K562 (cell line): ENCODE measurements around the gene NPAS2. TPM values are rescaled to one million over a fixed set of nuclear protein-coding genes. Genes with fewer than 3 reads are reported as not detected.

Experiments used
- ATAC-seq: fragments of 200-7000 bp; cut with Tn5 transposase; 3 replicates; pipeline ENCODE4 v1.9.1; 2020; ENCODE audit warnings: moderate library complexity
- BruUV-seq: library from RNA; stranded (reverse); fragments of 400-500 nt; replicated peaks from 2 replicates; lab custom pipeline; 2021; lab: Mats Ljungman, UMichigan
- CTCF ChIA-PET: fragments of 300-600 bp; formaldehyde crosslinking; extraction: SDS; loops from one replicate; lab custom pipeline; 2021; ENCODE audit warnings: low intra/inter-chr PET ratio; lab: Yijun Ruan, JAX
- POLR2A ChIA-PET: fragments of 300-600, 350-650 bp; sonication (Branson Sonifier 250); formaldehyde crosslinking; extraction: SDS; loops from one replicate; lab custom pipeline; 2021; ENCODE audit warnings: antibody characterized with exemption, inconsistent platforms; lab: Yijun Ruan, JAX
- DNase-seq, 4 experiments: peaks; one replicate each; pipeline versions ENCODE4 v3.0.0 to v3.0.0-alpha.2; 2011 to 2018; ENCODE audit warnings: low spot score in 3 of 4, mixed read lengths in 3 of 4; ENCODE audit errors: extremely low read depth in 1 of 4
- FAIRE-seq: peaks from 2 replicates; lab custom pipeline; 2011; peaks lifted over from hg19 to GRCh38; lab: Jason Lieb, UNC
- H2AFZ ChIP-seq: 2 replicates; pipeline ENCODE4 v1.6.0; 2011; ENCODE audit warnings: low read depth, low read length, control low read depth, inconsistent platforms
- H3K27ac ChIP-seq: fragments of 200-600 bp; 3 replicates; pipeline ENCODE4 v1.8.0; 2011; ENCODE audit warnings: low read depth, mild to moderate bottlenecking, control low read depth, inconsistent platforms, low read length, moderate library complexity, mixed read lengths; ENCODE audit errors: extremely low read depth
- H3K27me3 ChIP-seq, 2 experiments: fragments of 300-600 bp in 1 of 2; 2 replicates in 1 of 2; 3 replicates in 1 of 2; pipeline versions ENCODE4 v1.6.0 to v1.8.0; 2011; ENCODE audit warnings: inconsistent platforms in 2 of 2, low read length in 2 of 2, mild to moderate bottlenecking in 1 of 2, mixed read lengths in 1 of 2, moderate library complexity in 1 of 2; ENCODE audit not compliant: control insufficient read depth in 2 of 2, insufficient read depth in 2 of 2
- H3K36me3 ChIP-seq: fragments of 300-600 bp; 3 replicates; pipeline ENCODE4 v1.8.0; 2011; ENCODE audit warnings: mild to moderate bottlenecking, low read length, inconsistent platforms; ENCODE audit not compliant: control insufficient read depth, insufficient read depth
- H3K4me1 ChIP-seq, 2 experiments: fragments of 200-600 bp in 1 of 2; replicated peaks in 1 of 2; 2 replicates in 1 of 2; 3 replicates in 1 of 2; pipeline versions ENCODE4 v1.5.1 to v1.8.0; 2011; ENCODE audit warnings: inconsistent platforms in 2 of 2, low read length in 2 of 2, mild to moderate bottlenecking in 1 of 2, mixed read lengths in 1 of 2, moderate library complexity in 1 of 2; ENCODE audit not compliant: control insufficient read depth in 2 of 2, insufficient read depth in 2 of 2
- H3K4me2 ChIP-seq: 2 replicates; pipeline ENCODE4 v1.6.1; 2011; ENCODE audit warnings: low read length, control low read depth, inconsistent platforms, mixed read lengths; ENCODE audit not compliant: insufficient read depth
- H3K4me3 ChIP-seq: fragments of 200-600 bp; sonication (generic), shearing (Covaris generic); 2 replicates; pipeline ENCODE4 v1.5.1; 2016; ENCODE audit warnings: control low read depth, inconsistent platforms
- H3K79me2 ChIP-seq: fragments of 200-600 bp; 3 replicates; pipeline ENCODE4 v1.8.0; 2011; ENCODE audit warnings: low read length, inconsistent platforms; ENCODE audit not compliant: control insufficient read depth, insufficient read depth
- H3K9ac ChIP-seq, 2 experiments: 2 replicates each; pipeline versions ENCODE4 v1.6.0 to v1.6.1; 2011; ENCODE audit warnings: low read depth in 2 of 2, low read length in 2 of 2, control low read depth in 1 of 2, inconsistent platforms in 1 of 2, mild to moderate bottlenecking in 1 of 2, mixed read lengths in 1 of 2; ENCODE audit not compliant: insufficient read depth in 1 of 2
- H3K9me1 ChIP-seq: one replicate; pipeline ENCODE4 v1.6.0; 2011; ENCODE audit warnings: inconsistent platforms, mild to moderate bottlenecking, low read length, moderate library complexity; ENCODE audit not compliant: control insufficient read depth, insufficient read depth
- H3K9me3 ChIP-seq: replicated peaks from 2 replicates; pipeline ENCODE4 v1.5.1; 2011; ENCODE audit warnings: low read depth, low read length, inconsistent platforms; ENCODE audit not compliant: control insufficient read depth, insufficient read depth
- H4K20me1 ChIP-seq: replicated peaks from 2 replicates; pipeline ENCODE4 v1.6.1; 2011; ENCODE audit warnings: low read length, inconsistent platforms, mixed read lengths; ENCODE audit not compliant: control insufficient read depth, insufficient read depth
- ARID2 ChIP-seq: fragments of 450-650 bp; IDR thresholded peaks from 2 replicates; pipeline ENCODE4 v1.6.1; 2017; ENCODE audit warnings: antibody characterized with exemption, mild to moderate bottlenecking
- ARID3B ChIP-seq: fragments of 250-450 bp; sonication (Bioruptor Pico); IDR thresholded peaks from 2 replicates; pipeline ENCODE4 v1.4.0; 2020; ENCODE audit warnings: borderline replicate concordance
- CEBPB ChIP-seq: fragments of 450-650 bp; IDR thresholded peaks from 2 replicates; pipeline ENCODE4 v1.6.1; 2016; ENCODE audit warnings: missing genetic modification characterization, missing compliant biosample characterization
- COPS2 ChIP-seq: fragments of 450-650 bp; conservative IDR thresholded peaks from 2 replicates; pipeline ENCODE4 v1.6.1; 2016; ENCODE audit warnings: mild to moderate bottlenecking, moderate library complexity
- GTF2B ChIP-seq: IDR thresholded peaks from 2 replicates; pipeline ENCODE4 v1.6.1; 2011; ENCODE audit not compliant: insufficient read length; ENCODE audit errors: extremely low read depth
- IFI16 ChIP-seq: fragments of 250-450 bp; sonication (Bioruptor Pico); IDR thresholded peaks from 2 replicates; pipeline ENCODE4 v2.1.2; 2022; ENCODE audit warnings: mild to moderate bottlenecking, inconsistent platforms
- KDM1A ChIP-seq, 2 experiments: fragments of 450-650 bp; IDR thresholded peaks; 2 replicates each; pipeline ENCODE4 v1.6.1; 2016; ENCODE audit warnings: mild to moderate bottlenecking in 2 of 2
- KDM2B ChIP-seq: fragments of 250-450 bp; sonication (Bioruptor Pico); IDR thresholded peaks from 2 replicates; pipeline ENCODE4 v1.8.0; 2021; ENCODE audit warnings: mild to moderate bottlenecking, moderate library complexity
- KLF1 ChIP-seq: fragments of 450-650 bp; IDR thresholded peaks from 2 replicates; pipeline ENCODE4 v1.6.1; 2016; ENCODE audit warnings: missing genetic modification characterization, missing compliant biosample characterization
- MYBL2 ChIP-seq, 2 experiments: fragments of 450-650 bp in 1 of 2; sonication (generic) in 1 of 2; formaldehyde crosslinking in 1 of 2; IDR thresholded peaks; 2 replicates each; pipeline versions ENCODE4 v1.6.1 to v1.8.1; 2017 to 2022; ENCODE audit warnings: borderline replicate concordance in 1 of 2, inconsistent platforms in 1 of 2, low read depth in 1 of 2, mild to moderate bottlenecking in 1 of 2, missing genetic modification reagents in 1 of 2, moderate library complexity in 1 of 2
- NEUROD1 ChIP-seq: fragments of 150-350 bp; IDR thresholded peaks from 2 replicates; pipeline ENCODE4 v1.6.1; 2014; ENCODE audit warnings: borderline replicate concordance, low read length, low read depth; ENCODE audit not compliant: partially characterized antibody
- PRDM10 ChIP-seq: fragments of 450-650 bp; IDR thresholded peaks from 2 replicates; pipeline ENCODE4 v1.6.1; 2018; ENCODE audit not compliant: partially characterized antibody
- TCF15 ChIP-seq: fragments of 250-450 bp; sonication (Bioruptor Pico); IDR thresholded peaks from 2 replicates; pipeline ENCODE4 v1.8.0; 2022; ENCODE audit warnings: moderate library complexity, mild to moderate bottlenecking, inconsistent platforms
- ZNF445 ChIP-seq: fragments of 250-450 bp; sonication (Bioruptor Pico); IDR thresholded peaks from 2 replicates; pipeline ENCODE4 v1.4.0; 2020; ENCODE audit warnings: low read depth, mild to moderate bottlenecking, moderate library complexity
- ZNF511 ChIP-seq: sonication (generic); formaldehyde crosslinking; IDR thresholded peaks from 2 replicates; pipeline ENCODE4 v1.8.0; 2022; ENCODE audit warnings: mild to moderate bottlenecking, missing genetic modification reagents
- WGBS: fragments of 100-300 bp; shearing (Covaris generic); methylation state at CpG from one replicate; pipeline ENCODE4 v1.1.6; 2016; ENCODE audit warnings: low coverage, mixed read lengths; ENCODE audit not compliant: insufficient coverage; ENCODE audit errors: missing lambda C conversion rate; 5-methylcytosine and 5-hydroxymethylcytosine counted together
- in situ Hi-C: fragments of 300-500 bp; cut with MboI; formaldehyde crosslinking; loops from 4 replicates; pipeline ENCODE4 v1.15.0; 2018; ENCODE audit warnings: inconsistent platforms, mixed read lengths
- intact Hi-C: fragments of 100-400 bp; cut with micrococcal nuclease; formaldehyde crosslinking; loops from 2 replicates; pipeline ENCODE4 v1.14.2; 2022
- polyA plus RNA-seq, 8 experiments: library from polyadenylated mRNA; depleted of rRNA in 4 of 8; stranded (reverse) in 5 of 8; unstranded in 3 of 8; fragments of >200 nt; fragmentation: Nextera tagmentation in 2 of 8; fragmentation: Illumina TruSeq in 1 of 8; extraction: Ambion mirVana in 2 of 8; extraction: Trizol in 1 of 8; gene quantifications; 2 replicates each; pipeline versions ENCODE4 v1.2.1 to v1.2.3, GENCODE V29; 2011 to 2014; ENCODE audit warnings: inconsistent platforms in 1 of 8, missing spikeins in 1 of 8
- total RNA-seq, 7 experiments: library from RNA; depleted of rRNA in 6 of 7; stranded (reverse); fragments of >200 nt in 6 of 7; fragmentation: Illumina TruSeq in 2 of 7; extraction: Trizol in 2 of 7; gene quantifications; 2 replicates each; pipeline versions ENCODE4 v1.2.1 to v1.2.3, GENCODE V29; 2011 to 2021; ENCODE audit warnings: low replicate concordance in 1 of 7

The NPAS2 gene
- total and polyA plus RNA-seq, 9 of the 15 experiments (the other 6 are each of a cell fraction or from before 2014, with no cell fraction given) = 0.06 to 0.29 (median 0.07) TPM; not detected in 5

- in situ Hi-C loops = no loop called here
Measured at GRCh38 chr2:100793220-100793619, 26.7 kb upstream of the NPAS2 start.

More at GRCh38 chr2:100793220-100793619, 26.7 kb upstream of the NPAS2 start:
- Histone ChIP-seq H3K27me3 (peaks cover 10 to 53% of the 10 kb centered on the region in 2 experiments; a peak in 3 of 5 replicates), H3K79me2 (no peaks in the 10 kb centered on the region), H3K27ac (no peak overlapping the region), H3K36me3 (no peaks in the 10 kb centered on the region), H3K4me3 (no peak overlapping the region), H4K20me1 (no peaks in the 10 kb centered on the region), H3K9me1 (no peaks in the 10 kb centered on the region), H3K4me2 (no peak overlapping the region), H3K9me3 (no peaks in the 10 kb centered on the region), H2AFZ (no peak overlapping the region), H3K9ac (no peak overlapping the region)
- 16% methylated on average over 8 of the region's 8 CpGs for WGBS
- no peak for DNase-seq
- CTCF ChIA-PET = no interaction called here
- intact Hi-C loops = no loop called here
- BruUV-seq = no TSS peak
- POLR2A ChIA-PET = interaction anchor here (0.6 to 0.7 kb wide), 2 partner anchors 296 to 371 kb away, joined by 3 to 4 read pairs; no protein-coding TSS in a partner anchor
- TF ChIP-seq ZNF511 (CRISPR knock-in tag) = no peak
- TF ChIP-seq KLF1 (tag) = no peak
- TF ChIP-seq TCF15 (CRISPR knock-in tag) = no peak
- TF ChIP-seq NEUROD1 = no peak
- no peak for TF ChIP-seq KDM2B
- TF ChIP-seq ZNF445 (CRISPR knock-in tag) = no peak
- TF ChIP-seq ARID3B (CRISPR knock-in tag) = no peak
- TF ChIP-seq COPS2 = no peak
- no peak for TF ChIP-seq IFI16 (CRISPR knock-in tag)
- TF ChIP-seq GTF2B = no peak
- TF ChIP-seq MYBL2 (IDR thresholded peaks at IDR 0.05; ENCODE audit: low read depth) = no peak
- TF ChIP-seq MYBL2 (CRISPR knock-in tag; IDR thresholded peaks at IDR 0.05; ENCODE audit: borderline replicate concordance) = no peak
- TF ChIP-seq KDM1A (IDR thresholded peaks at IDR 0.05) = no peak
- TF ChIP-seq PRDM10 = no peak
- TF ChIP-seq CEBPB (tag) = no peak
- no peak for TF ChIP-seq ARID2
- TF ChIP-seq, all 486 proteins: peak for 0
- no peak for FAIRE-seq
- ATAC-seq = no peak
- H3K4me1 ChIP-seq = no peaks in the 10 kb centered on the region; a peak in 1 of 5 replicates
